B cell (primary cell): ENCODE data around the gene KMO.

ENCODE experiments used
- CTCF ChIP-seq: fragments of 200-600 bp; IDR thresholded peaks from one replicate; pipeline ENCODE4 v1.8.0; 2022; ENCODE audit warnings: antibody characterized with exemption, mild to moderate bottlenecking
- EZH2 ChIP-seq: IDR thresholded peaks from 2 replicates; pipeline ENCODE4 v1.6.1; 2012; ENCODE audit warnings: borderline replicate concordance, low read depth, mild to moderate bottlenecking, moderate library complexity, low read length; ENCODE audit not compliant: insufficient read depth, poor library complexity, severe bottlenecking

DNA sequence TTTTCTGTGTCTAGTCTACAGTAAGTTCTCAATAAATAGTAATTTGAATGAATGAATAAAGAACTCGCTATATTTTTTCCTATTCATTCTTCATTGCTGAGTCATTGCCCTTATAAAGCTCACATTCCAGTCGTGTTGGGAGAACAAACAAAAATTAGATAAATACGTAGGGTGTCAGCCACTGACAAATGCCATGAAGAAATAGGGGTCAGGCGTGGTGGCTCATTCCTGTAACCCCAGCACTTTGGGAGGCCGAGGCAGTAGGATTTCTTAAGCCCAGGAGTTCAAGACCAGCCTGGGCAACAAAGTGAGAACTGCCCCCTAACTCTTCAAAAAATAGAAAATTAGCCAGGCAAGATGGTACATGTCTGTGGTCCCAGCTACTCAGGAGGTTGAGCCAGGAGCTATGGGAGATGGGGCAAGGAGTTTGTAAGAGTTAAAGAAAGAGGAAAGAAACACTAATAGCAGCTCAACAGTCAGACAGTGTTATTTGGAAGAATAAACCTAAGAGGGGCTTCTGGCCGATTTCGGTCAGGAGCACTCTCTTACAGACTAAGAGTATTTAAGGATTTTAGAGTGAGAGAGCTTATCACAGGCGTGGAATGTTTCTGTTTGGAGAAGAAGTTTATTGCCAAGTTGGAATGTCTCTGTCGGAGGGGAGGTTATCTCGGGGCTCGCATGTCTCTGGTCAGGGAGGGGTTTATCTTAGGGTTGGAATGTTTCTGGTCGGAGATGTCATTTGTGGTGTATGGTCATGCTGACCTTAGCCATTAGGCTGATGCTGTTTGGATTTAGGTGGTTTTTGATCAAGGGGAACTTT lies 109.8 kb downstream of the KMO start:
- TF ChIP-seq CTCF = no peak
- TF ChIP-seq EZH2 = no peak
